ENCODE data around the gene ENTPD8.

Gene ENTPD8

GRCh38 chr9:137447722-137448601, 6.8 kb upstream of the ENTPD8 start:
- no peak for DNase-seq

GRCh38 chr9:137446851-137447471, 5.8 kb upstream of the ENTPD8 start:
- no peak for DNase-seq

- DNase-seq = no peak
These were observed 4.8 kb upstream of the ENTPD8 start for GRCh38 chr9:137445930-137446431.

GRCh38 chr9:137445275-137445807, 4.2 kb upstream of the ENTPD8 start:
- peak; percentile 57 to 82 (median 74) for DNase-seq

- no peak for DNase-seq
These were observed 3.1 kb upstream of the ENTPD8 start for GRCh38 chr9:137444106-137444790.

- DNase-seq = no peak
These were observed 771 bp upstream of the ENTPD8 start for GRCh38 chr9:137441935-137442321.

- DNase-seq = no peak
These were observed 1.9 kb downstream of the ENTPD8 start for GRCh38 chr9:137439158-137439714.

- peak in 1 of 5 experiments; percentile 1 for DNase-seq
These were observed 2.5 kb downstream of the ENTPD8 start for GRCh38 chr9:137438591-137439157.

GRCh38 chr9:137437691-137438590, 3.2 kb downstream of the ENTPD8 start:
- peak in 1 of 5 experiments; percentile 2 for DNase-seq

- no peak for DNase-seq
These were observed 4.2 kb downstream of the ENTPD8 start for GRCh38 chr9:137436761-137437600.

GRCh38 chr9:137435980-137436760, 5.0 kb downstream of the ENTPD8 start:
- no peak for DNase-seq

GRCh38 chr9:137435381-137435891, 5.7 kb downstream of the ENTPD8 start:
- DNase-seq = no peak

GRCh38 chr9:137434498-137435380, 6.4 kb downstream of the ENTPD8 start:
- no peak for DNase-seq

- no peak for DNase-seq
These were observed 7.2 kb downstream of the ENTPD8 start for GRCh38 chr9:137433916-137434431.

- DNase-seq = no peak
These were observed 7.7 kb downstream of the ENTPD8 start for GRCh38 chr9:137433349-137433915.

- DNase-seq = no peak
These were observed 8.3 kb downstream of the ENTPD8 start for GRCh38 chr9:137432687-137433348.

GRCh38 chr9:137431416-137431931, 9.7 kb downstream of the ENTPD8 start:
- DNase-seq = no peak
